ENCODE measurements around the gene LRRC10B.
A peak's percentile ranks its signal among the peaks of the same experiment; 100 is the strongest.
"Not testable (repeated sequence)": the region's sequence is repeated elsewhere in the genome, so short reads cannot be mapped to it uniquely, and the experiment has no call there.

Gene LRRC10B

DNA sequence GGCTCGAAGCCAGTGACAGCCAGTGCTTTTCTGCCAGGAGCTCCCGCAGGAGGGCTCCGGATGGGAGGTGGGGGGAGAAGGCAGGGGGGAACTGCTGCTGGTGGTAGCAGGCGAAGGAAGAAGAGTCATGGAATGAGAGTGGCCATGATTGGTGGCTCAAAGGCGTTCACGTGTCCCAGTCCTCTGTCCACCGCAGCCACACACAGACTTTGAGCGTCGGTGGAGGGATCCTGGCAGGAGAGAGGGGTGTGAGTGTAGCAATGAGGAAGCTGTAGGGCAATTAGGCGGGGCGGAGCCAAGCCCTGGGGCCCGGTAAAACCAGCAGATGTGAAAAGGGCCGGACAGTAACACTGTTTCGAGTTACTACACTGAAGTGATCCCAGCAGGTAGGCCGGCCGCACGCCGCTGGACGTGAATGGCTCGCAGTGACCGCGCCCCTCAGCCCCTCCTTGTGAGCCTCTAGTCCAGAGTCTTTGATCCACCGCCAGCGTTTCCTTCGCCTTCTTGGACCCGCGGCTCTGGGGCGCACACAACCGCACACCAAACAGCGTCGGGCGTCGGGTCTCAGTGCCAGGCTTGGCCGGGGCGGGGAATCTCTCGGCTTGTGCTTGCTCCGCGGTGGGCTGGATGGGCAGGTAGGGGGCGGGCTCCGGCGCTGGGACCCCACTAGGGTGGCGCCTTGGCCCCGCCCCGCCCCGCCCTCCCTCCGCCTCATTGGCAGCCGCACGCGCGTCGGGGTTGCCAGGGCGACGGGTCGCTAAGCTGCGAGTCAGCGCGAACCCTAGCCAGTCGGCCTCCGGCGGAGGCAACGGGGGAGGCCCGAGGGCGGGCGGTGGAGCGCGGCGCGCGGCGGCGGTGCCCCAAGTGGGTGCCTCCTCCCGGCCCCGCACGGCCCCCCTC lies at the start of gene LRRC10B:
Gene LRRC10B, plus strand, starts transcription at position 788 of the 900 bp plus-strand sequence. CDS start 250 bp downstream, outside the sequence.
- no peak for DNase-seq (ENCODE audit: low read depth)

- DNase-seq (ENCODE audit: low read depth): no peak
These were observed 48.1 kb upstream of the LRRC10B start for GRCh38 chr11:61460474-61460881.

DNA sequence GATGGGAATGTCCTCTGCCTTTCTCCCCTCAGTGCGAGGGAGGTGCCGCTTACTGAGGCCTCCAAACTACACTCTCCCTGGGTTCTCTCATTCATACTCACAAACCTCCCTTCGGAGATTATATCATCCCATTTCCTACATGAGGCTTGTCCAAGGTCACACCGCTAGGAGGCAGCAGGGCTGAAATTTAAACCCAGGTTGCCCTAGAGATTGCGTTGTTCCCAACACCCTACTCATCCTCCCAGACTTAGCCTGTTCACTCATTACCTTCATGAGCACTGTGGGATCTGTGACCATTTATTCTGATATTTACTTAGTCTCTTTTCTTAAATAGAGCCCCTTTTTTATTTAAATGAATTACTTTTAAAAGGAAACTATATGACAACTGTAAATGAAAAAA lies 47.6 kb upstream of the LRRC10B start:
- DNase-seq (ENCODE audit: low read depth): no peak

DNA sequence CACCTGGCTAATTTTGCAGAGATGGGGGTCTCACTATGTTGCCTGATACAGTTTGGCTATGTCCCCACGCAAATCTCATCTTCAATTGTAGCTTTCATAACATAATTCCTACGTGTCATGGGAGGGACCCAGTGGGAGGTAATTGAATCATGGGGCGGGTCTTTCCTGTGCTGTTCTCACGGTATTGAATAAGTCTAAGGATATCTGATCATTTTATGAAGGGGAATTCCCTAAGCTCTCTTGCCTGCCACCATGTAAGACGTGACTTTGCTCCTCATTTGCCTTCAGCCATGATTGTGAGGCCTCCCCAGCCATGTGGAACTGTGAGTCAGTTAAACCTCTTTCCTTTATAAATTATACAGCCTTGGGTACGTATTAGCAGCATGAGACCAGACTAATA lies 40.9 kb upstream of the LRRC10B start:
- not testable (repeated sequence) for DNase-seq (ENCODE audit: low read depth)

- no peak for DNase-seq (ENCODE audit: low read depth)
These were observed 40.5 kb upstream of the LRRC10B start for GRCh38 chr11:61468002-61468401.

GRCh38 chr11:61472282-61472681 lies 36.3 kb upstream of the LRRC10B start:
- no peak for DNase-seq (ENCODE audit: low read depth)

- DNase-seq (ENCODE audit: low read depth): no peak
These were observed 35.7 kb upstream of the LRRC10B start for GRCh38 chr11:61472868-61473267.

GRCh38 chr11:61473370-61474012 lies 35.1 kb upstream of the LRRC10B start:
- no peak for DNase-seq (ENCODE audit: low read depth)

DNA sequence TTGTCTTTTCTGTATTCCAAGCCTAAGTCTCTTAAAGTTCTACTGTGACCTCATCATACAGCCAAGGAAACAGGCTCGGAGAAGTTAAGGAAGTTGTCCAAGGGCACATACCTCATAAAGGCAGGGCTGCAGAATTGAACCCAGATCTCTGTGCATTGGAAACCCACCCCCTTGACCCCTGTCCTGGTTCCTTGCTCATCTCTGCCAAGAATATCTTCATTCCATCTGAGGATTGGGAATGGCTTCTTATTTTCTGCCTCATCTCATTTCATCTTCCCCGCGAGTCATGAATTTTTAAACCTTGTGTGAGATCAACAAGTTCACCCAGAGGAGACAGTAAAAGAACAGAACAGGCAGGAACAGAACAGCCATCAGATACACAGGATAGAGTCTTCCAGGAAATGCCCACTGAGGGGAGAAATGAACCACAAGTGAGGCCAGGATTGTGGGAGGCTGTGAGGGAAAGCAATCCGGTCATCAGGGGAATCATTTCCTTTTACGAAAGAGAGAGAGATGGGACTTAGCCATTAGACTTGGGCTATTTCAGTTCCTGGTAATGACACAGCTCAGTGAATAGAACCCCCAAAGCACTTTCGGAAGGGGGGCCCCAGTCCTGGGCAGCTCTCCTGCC lies 34.4 kb upstream of the LRRC10B start:
- no peak for DNase-seq (ENCODE audit: low read depth)

- DNase-seq (ENCODE audit: low read depth): no peak
These were observed 33.1 kb upstream of the LRRC10B start for GRCh38 chr11:61475433-61475832.

- no peak for DNase-seq (ENCODE audit: low read depth)
These were observed 32.2 kb upstream of the LRRC10B start for GRCh38 chr11:61476371-61476770.

DNA sequence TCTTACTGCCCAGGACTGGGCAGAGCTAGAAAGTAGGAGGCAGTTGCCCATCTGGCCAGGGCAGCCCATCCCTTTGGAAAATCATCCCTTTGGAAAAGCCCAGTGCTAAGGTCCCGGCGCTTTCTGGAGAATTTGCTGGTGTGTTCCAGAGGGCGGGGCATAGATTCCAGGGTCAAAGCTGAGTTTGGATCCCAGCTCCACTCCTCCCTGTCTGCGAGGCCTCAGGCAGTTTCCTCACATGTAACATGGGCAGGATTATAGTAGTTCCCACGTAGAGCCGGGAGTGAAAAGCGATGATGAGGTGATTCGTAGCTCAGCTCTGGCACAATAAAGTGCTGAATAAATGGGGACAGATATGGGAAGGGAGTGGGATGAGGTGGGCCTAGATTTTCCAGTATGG lies 31.4 kb upstream of the LRRC10B start:
- no peak for DNase-seq (ENCODE audit: low read depth)

DNA sequence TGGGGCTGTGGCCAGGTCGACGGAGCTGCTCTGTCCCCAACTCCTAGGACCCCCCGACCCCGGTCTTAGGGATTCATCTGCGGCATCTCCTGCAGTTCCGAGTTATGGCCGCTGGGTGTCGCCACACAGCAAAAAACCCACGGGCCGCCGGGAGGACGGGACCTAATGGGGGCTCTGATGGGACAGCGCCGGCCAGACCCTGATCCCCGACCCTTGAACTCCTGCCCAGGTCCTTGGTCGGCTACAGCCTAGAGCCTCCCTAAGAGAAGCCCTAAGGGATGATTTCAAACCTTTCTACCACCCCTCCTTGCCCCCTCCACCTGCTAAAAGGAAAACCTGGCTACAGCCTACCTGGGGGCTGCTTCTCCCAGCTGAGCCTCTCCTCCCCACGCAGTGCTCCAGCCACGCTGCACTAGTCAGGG lies 30.8 kb upstream of the LRRC10B start:
- peak; percentile 44 for DNase-seq (ENCODE audit: low read depth)

DNA sequence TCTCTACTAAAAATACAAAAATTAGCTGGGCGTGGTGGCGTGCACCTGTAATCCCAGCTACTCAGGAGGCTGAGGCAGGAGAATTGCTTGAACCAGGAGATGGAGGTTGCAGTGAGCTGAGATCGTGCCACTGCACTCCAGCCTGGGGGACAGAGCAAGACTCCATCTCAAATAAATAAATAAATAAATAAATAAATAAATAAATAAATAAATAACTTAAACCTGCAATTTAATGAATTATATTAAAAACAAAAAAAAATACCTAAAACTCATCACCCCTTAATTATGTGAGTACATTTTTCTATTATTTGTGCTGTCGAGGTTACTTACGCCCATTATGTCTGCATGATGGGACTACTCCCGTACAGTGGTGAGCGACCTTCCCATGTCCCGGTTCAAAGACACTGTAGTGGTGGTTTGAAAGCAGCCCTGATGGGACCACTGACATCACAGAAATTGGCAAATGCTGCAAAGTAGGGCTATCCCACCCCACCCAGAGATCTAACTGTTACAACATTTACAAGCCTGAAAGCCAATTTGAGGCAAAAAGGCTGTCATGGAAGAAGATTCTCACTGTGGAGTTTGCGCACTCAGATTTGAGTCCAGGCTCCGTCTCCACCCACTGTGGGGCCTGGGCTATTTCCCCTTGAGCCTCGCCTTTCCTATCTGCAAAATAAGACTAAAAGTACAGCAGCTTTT lies 29.0 kb upstream of the LRRC10B start:
- not testable (repeated sequence) for DNase-seq (ENCODE audit: low read depth)

DNA sequence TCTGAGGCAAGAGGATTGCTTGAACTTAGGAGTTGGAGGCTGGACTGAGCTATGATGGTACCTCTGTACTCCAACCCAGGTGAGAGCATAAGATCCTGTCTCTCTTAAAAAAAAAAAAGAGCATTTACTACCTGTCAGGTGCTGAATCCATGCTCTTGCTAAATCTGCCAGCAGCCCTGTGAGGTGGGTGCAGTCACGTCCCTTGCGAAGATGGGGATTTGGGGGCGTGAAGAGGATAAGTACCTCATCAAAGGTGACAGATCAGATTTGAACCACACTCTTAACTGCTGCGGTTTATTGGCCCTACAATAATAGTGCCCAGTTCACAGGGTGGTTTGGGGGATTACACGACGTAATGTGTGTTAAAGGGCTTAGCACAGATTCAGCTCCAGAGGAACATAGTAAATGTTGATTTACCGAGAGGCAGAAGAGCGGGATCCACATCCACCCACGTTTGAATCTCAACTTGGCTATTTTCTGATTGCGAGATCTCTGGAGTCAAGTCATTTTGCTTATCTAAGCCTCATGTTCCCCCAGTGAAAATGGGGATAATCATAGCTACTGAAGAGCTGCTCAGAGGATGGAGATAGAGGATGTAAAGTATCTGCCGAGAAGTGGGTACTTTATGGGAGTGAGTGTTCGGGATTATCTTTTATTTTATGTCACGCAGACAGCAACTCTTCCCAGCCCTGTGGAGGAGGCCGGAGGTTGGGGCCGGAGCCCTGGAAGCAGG lies 28.1 kb upstream of the LRRC10B start:
- DNase-seq (ENCODE audit: low read depth): no peak

DNA sequence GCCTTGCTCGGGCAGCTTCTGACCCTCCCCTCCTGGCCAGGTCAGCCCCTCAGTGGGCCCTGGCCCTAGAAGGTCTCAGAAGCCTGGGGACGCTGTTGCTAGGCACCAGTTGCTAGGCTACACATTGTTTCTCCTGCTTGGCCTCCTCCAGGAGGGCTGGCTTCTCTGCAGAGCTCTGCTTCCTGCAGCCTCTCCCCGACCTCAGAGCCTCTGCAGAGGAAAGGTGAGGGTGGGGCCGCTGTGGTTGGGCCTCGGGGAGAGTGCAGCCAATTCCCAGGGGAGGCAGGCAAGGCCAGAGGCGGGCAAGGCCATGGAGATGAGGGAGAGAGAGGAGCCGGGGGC lies 27.6 kb upstream of the LRRC10B start:
- no peak for DNase-seq (ENCODE audit: low read depth)

DNA sequence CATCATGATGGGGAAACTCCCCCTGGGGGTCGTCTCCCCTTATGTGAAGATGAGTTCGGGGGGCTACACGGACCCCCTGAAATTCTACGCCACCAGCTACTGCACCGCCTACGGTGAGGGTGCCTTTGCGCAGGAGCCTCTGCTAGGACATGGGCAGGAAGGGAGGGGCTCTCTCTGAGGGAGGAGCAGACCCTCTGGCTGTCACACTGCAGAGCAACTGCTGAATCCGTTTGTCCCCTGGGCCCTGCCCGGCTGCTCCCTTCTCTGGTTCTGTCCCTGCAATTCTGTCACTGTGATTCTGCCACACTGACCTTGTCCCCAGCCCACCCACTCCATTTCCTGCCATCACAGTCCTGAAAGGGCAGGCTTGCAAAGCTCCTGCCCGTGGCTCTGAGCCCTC lies 26.7 kb upstream of the LRRC10B start:
- no peak for DNase-seq (ENCODE audit: low read depth)

DNA sequence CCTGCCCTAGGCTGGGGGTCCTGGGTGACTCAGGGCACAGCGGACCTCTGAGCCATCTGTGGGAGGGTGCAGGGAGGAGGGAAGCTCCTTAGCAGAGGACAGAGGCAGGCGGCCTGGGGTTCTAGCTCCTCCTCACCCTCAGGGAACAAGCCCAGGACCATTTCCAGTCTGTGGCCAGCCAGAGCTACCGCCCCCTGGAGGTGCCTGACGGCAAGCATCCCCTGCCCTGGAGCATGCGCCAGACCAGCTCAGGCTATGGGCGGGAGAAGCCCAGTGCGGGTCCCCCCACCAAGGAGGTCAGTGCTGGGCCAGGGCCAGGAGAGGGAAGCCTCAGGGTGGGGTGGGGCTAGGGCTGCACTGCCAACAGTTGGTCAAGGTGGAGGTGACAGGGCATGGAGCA lies 26.0 kb upstream of the LRRC10B start:
- no peak for DNase-seq (ENCODE audit: low read depth)

DNA sequence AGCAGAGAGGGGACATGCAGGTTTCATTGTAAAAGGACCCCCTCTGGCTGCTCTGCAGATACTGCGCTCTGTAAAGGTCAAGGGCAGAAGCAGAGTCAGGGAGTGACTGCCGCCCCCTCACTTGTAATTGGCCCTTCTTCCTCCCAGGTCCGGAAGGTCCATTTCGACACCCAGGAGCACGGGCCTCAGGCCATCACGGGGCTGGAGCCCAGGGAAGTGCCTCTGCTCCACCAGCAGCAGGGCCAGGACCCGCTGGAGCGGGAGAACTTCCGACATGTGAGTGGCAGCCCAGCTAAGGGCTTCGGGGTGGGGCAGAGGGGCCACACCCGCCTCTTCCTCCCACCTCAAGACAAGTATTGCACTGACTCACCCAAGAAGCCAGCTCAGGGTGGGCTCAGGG lies 24.0 kb upstream of the LRRC10B start:
- no peak for DNase-seq (ENCODE audit: low read depth)

DNA sequence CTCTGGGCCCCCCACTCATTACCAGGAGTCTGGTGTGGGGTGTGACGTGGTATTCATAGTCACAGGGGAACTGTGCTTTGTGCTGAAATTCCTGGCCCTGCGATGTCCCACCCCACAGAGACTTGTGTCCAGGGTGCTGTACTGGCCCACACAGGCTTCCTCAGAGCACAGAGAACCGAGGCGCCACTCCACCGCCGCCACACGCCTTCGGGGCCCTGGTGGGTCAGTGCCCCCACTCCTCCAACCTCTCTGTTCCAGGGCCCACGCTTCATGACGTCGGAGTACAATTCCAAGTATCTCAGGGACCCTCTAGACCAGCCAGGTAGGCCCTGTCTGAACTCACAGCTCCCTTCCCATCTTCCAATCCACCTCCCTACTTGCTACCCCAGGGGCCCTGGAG lies 23.5 kb upstream of the LRRC10B start:
- DNase-seq (ENCODE audit: low read depth): no peak

DNA sequence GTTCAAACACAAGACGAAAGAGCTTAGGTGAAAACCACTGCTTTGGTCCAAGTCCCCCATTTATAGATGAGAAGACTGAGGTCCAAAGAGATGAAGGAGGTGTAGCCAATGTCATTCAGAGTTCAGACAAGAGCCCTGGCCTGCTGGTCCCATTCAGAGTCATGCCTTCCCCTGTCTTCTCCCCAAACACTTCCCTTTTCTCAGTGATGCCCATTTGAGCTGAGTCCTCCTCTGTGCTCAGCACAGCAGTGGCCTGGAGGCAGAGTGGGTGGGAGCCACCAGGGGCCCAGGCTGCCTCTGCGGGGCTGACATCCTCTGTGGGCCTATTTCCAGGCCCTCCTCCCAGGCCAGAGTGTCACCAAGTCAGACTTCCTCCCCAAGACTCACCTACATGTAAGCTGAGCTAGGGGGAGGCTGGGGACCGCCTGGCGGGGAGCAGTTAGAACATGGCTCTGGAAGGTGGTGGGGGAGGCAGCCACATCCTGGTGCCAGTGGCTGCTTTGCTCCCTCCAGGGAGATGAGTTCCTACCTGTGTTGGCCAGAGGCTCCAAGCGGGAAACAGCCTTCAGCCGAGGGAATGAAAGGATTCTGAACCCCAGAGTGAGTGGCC lies 22.4 kb upstream of the LRRC10B start:
- DNase-seq (ENCODE audit: low read depth): no peak

Data from activated T-cell treated with anti-CD3 and anti-CD28 coated beads for 1 hour (primary cell).